ENCODE measurements around the gene FBXO8. TPM values are rescaled to one million over a fixed set of nuclear protein-coding genes. Genes with fewer than 3 reads are reported as not detected.

The FBXO8 gene
- total RNA-seq, 2 experiments from 2014 or later: 15.1 to 19.1 TPM

GRCh38 chr4:174210354-174210753, 73.1 kb downstream of the FBXO8 start:
- ATAC-seq (no peak), DNase-seq (no peak)
- Mint-ChIP-seq H3K27ac (no peak overlapping the region), H3K4me3 (no peak overlapping the region), H3K36me3 (ENCODE audit: low read depth) (no peaks in the 10 kb centered on the region), H3K27me3 (peaks cover 60% of the 10 kb centered on the region), H3K9me3 (no peaks in the 10 kb centered on the region), H3K4me1 (ENCODE audit: low read depth) (peaks cover 23% of the 10 kb centered on the region)
- intact Hi-C loops (cut with micrococcal nuclease): no loop called here
- ChIA-PET POLR2A (no interaction called here), CTCF (interaction anchor here (1.9 kb wide), 1 partner anchor 12 kb away, joined by 7 read pairs; no protein-coding TSS in a partner anchor)
- TF ChIP-seq CTCF (IDR thresholded peaks at IDR 0.05): no peak

GRCh38 chr4:174209341-174209740, 74.1 kb downstream of the FBXO8 start:
- intact Hi-C loops (cut with micrococcal nuclease): no loop called here
- H3K27ac Mint-ChIP-seq: no peak overlapping the region
- H3K9me3 Mint-ChIP-seq: no peaks in the 10 kb centered on the region

GRCh38 chr4:174207367-174207766, 76.1 kb downstream of the FBXO8 start:
- no peak for TF ChIP-seq CTCF (IDR thresholded peaks at IDR 0.05)
- no peak for DNase-seq
- Mint-ChIP-seq H3K27ac (no peak overlapping the region), H3K9me3 (no peaks in the 10 kb centered on the region), H3K36me3 (ENCODE audit: low read depth) (no peaks in the 10 kb centered on the region), H3K27me3 (peaks cover 43% of the 10 kb centered on the region), H3K4me1 (ENCODE audit: low read depth) (peaks cover 9% of the 10 kb centered on the region), H3K4me3 (no peak overlapping the region)
- ChIA-PET POLR2A (no interaction called here), CTCF (no interaction called here)
- ATAC-seq: no peak
- intact Hi-C loops (cut with micrococcal nuclease): no loop called here

More at GRCh38 chr4:174209341-174209740, 74.1 kb downstream of the FBXO8 start:
- DNase-seq (no peak), ATAC-seq (no peak)
- Mint-ChIP-seq H3K36me3 (ENCODE audit: low read depth) (no peaks in the 10 kb centered on the region), H3K4me1 (ENCODE audit: low read depth) (peaks cover 18% of the 10 kb centered on the region), H3K27me3 (peaks cover 57% of the 10 kb centered on the region), H3K4me3 (no peak overlapping the region)
- no peak for TF ChIP-seq CTCF (IDR thresholded peaks at IDR 0.05)
- ChIA-PET CTCF (no interaction called here), POLR2A (no interaction called here)

- DNase-seq: no peak
- peaks cover 25% of the 10 kb centered on the region for H3K27me3 Mint-ChIP-seq
- ChIA-PET POLR2A (interaction anchor here (0.6 kb wide), 1 partner anchor 686 kb away, joined by 3 read pairs; no protein-coding TSS in a partner anchor), CTCF (interaction anchor here (1.5 kb wide), 1 partner anchor 8 kb away, joined by 4 read pairs; no protein-coding TSS in a partner anchor)
- no peak overlapping the region for H3K27ac Mint-ChIP-seq
- intact Hi-C loops (cut with micrococcal nuclease): no loop called here
- ATAC-seq: no peak
- no peaks in the 10 kb centered on the region for H3K4me1 Mint-ChIP-seq (ENCODE audit: low read depth)
- H3K9me3 Mint-ChIP-seq: no peaks in the 10 kb centered on the region
- no peaks in the 10 kb centered on the region for H3K36me3 Mint-ChIP-seq (ENCODE audit: low read depth)
- no peak for TF ChIP-seq CTCF (IDR thresholded peaks at IDR 0.05)
- H3K4me3 Mint-ChIP-seq: no peak overlapping the region
These were observed 79.2 kb downstream of the FBXO8 start for GRCh38 chr4:174204164-174204831.

- ATAC-seq (no peak), DNase-seq (no peak)
- H3K9me3 Mint-ChIP-seq: no peaks in the 10 kb centered on the region
- H3K4me1 Mint-ChIP-seq (ENCODE audit: low read depth): no peaks in the 10 kb centered on the region
- no peaks in the 10 kb centered on the region for H3K36me3 Mint-ChIP-seq (ENCODE audit: low read depth)
- no peak overlapping the region for H3K4me3 Mint-ChIP-seq
- POLR2A ChIA-PET: interaction anchor here (0.6 kb wide), 1 partner anchor 15 kb away, joined by 3 read pairs; no protein-coding TSS in a partner anchor
- no peak overlapping the region for H3K27ac Mint-ChIP-seq
- CTCF ChIA-PET: no interaction called here
- intact Hi-C loops (cut with micrococcal nuclease): no loop called here
- TF ChIP-seq CTCF (IDR thresholded peaks at IDR 0.05): no peak
- H3K27me3 Mint-ChIP-seq: peaks cover 25% of the 10 kb centered on the region
These were observed 81.6 kb downstream of the FBXO8 start for GRCh38 chr4:174201871-174202270.
